Measurements from ENCODE around the gene GSG1L. TPM values are rescaled to one million over a fixed set of nuclear protein-coding genes. Genes with fewer than 3 reads are reported as not detected.

GSG1L gene
- total RNA-seq, 1 experiment from 2014 or later, result not detected

DNA sequence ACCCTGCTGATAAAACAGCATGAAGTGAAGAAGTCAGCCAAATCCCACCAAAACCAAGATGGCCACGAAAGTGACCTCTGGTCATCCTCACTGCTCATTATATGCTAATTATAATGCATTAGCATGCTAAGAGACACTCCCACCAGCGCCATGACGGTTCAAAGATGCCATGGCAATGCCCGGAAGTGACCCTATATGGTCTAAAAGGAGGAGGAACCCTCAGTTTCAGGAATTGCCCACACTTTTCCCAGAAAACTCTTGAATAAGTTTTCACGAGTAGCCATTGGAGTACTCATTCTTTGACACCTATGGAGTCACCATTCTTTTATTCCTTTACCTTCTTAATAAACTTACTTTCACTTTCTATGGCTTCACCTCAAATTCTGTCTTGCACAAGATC is 44.3 kb downstream of the GSG1L start:
- no peak for DNase-seq (ENCODE audit: low read depth)

DNA sequence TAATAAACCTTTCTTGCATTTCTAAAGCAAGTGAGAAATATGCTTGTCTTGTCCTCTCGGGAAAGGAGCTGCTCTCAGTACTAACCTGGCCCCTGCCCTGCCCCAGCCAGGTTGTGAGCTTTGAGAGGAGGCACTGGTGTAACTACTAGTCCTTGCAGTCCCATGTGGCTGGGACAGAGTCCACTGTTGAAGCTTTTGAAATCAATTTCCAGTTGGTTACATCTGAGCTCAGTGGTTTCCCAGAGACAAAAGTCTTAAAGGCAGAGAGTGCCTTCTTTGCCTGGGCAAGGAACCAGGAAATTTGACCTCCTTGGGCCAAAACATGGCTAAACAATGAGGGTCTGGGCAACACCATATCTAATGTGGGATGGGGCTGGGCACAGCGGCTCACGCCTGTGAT is 48.7 kb downstream of the GSG1L start:
- no peak for DNase-seq (ENCODE audit: low read depth)

DNA sequence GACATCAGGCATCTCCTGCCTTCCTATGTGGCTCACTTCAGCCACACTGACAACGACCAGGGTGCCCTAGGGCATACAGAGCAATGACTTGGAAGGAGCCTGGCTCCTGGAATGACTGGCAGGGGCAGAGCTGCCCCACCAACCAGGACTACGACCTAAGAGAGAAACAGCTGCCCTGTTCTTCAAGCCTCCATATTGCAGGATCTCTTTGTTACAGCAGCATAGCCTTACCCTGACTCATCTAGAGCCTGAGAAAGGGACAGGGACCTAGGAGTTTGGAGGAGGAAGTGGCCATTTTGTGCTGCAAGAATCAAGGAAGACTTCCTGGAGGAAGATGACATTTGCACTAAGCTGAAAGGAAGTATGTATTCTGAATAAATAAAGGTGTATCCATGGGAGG is 49.6 kb downstream of the GSG1L start:
- no peak for DNase-seq (ENCODE audit: low read depth)

DNA sequence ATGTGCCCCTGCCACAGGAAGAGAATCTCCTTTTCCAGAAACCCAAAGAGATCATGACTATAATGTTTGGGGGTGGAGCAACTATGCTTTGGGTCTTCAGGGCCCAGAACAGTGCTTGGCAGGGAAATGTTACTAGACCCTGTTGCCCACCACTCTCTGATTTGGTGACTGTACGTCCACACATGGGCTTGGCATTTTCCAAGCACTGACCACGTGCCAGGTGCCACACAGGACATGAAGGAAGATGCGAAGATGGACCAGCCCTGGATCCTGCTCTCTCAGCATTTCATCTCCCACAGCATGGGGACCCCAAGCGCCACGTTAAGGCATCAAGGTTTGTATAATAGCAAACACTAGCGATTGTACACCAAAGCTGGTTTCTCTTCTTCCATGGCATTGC is 50.1 kb downstream of the GSG1L start:
- DNase-seq (ENCODE audit: low read depth), result no peak

DNA sequence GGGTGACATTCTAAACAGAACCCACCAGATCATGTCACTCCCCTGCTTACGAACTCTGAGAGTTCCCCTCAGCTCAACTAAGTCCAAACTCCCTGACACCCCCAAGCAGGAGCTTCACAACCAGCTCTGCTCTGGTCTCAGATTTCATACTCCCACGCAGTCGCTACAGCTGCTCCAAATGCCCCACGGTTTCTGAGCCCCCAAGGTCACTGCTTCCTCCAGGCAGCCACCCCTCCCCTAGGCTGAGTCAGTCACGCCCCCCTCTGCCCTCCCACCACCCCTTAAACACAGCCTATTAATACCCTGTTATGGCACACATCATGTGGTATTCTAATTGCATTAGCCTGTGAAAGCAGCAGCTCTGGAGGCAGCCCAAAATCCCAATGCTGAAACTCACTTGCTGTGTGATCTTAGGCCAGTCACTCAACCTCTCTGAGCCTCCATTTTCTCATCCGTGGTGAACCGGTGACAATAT is 51.5 kb downstream of the GSG1L start:
- peak; percentile 30 for DNase-seq (ENCODE audit: low read depth)

DNA sequence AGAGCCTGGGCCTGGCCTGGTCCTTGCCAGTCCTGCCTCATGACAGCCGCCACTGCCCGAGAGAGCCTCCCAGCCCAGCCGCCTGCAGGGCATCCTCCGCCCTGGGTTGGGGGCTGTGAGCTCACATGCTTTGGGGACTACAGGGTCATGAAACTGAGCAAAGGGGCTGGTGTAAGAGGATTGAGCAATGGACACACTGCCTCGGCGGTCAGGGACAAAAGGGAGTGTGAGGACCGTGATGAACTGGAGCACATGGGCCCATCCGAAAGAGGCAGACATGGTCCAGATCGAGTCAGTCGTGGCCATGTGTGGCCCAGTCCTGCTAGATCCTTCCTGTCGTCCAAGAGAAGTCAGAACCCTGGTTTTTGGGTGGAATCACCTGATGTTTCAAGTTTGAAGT is 52.3 kb downstream of the GSG1L start:
- no peak for DNase-seq (ENCODE audit: low read depth)

DNA sequence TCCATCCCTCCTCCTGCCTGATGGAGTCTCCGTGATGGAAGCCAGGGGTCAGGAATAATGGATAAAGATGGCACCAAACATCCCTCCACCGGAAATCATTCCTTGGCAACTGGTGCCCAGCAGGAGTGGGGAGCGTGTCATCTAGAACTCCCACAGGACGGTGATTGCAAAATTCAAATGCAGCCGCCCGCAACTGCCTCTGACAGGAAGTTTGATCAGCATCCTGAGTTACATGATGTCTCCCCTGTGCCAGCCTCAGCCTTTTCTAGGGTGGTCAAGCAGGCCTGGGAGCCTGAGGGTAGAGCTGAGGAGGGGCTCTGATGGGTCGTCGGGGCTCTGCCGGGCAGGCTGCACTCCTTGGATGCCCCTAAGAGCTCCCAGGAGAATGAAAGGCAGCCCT is 52.8 kb downstream of the GSG1L start:
- peak; percentile 46 for DNase-seq (ENCODE audit: low read depth)

DNA sequence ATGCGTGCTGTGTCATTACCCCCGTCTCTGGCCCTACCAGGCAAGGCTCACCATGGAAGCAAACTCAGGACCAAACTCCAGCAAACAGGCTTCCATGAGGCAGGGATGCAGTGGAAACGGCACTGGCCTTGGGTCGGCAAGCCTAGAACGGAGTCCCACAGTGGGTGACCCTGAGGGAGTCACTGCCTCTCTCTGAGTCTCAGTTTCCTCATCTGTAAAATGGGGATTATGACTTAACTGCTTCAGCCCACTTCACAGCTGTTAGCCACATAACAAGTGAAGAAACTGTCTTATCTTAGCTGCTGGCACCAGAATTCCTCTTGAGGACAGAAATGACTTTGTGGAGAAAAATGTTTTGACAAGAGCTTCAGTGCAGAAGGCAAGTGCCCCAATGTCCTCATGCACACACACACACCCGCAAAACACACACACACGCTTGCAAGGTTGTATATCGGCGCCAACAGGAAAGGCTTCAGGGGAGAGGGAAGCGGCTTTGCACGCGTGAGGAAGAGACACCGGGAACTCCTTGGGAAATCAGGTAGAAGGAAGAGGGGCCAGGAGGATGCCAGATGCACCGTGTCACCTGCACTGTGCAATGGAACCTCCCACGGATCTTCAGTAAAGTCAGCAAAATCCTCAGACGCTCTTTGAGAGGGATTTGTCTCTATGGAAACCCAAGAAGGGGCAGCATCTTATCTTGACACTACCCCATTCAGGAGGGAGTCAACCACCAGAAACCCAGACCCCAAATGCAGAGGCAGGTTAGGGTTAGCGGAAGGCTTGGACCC is 53.7 kb downstream of the GSG1L start:
- DNase-seq (ENCODE audit: low read depth), result no peak

DNA sequence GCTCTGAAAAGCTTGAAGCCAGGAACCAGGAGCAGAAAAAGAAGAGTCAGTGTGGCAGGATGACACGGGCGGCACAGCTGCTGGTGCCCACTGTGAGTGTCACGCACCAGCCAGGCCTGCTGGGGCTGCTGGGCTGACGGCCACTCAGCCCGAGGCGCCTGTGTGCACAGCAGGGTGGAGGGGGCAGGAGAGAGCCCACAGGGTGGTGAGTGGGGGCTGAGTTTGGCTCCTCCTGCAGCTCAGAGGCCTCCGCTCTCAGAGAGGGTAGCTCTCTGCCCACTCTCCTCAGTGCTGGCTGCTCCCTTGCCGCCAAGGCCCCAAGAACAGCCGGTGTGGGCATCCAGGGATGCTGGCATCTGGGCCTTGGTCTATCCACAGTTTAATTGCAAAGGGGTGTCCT is 59.6 kb downstream of the GSG1L start:
- DNase-seq (ENCODE audit: low read depth), result no peak

DNA sequence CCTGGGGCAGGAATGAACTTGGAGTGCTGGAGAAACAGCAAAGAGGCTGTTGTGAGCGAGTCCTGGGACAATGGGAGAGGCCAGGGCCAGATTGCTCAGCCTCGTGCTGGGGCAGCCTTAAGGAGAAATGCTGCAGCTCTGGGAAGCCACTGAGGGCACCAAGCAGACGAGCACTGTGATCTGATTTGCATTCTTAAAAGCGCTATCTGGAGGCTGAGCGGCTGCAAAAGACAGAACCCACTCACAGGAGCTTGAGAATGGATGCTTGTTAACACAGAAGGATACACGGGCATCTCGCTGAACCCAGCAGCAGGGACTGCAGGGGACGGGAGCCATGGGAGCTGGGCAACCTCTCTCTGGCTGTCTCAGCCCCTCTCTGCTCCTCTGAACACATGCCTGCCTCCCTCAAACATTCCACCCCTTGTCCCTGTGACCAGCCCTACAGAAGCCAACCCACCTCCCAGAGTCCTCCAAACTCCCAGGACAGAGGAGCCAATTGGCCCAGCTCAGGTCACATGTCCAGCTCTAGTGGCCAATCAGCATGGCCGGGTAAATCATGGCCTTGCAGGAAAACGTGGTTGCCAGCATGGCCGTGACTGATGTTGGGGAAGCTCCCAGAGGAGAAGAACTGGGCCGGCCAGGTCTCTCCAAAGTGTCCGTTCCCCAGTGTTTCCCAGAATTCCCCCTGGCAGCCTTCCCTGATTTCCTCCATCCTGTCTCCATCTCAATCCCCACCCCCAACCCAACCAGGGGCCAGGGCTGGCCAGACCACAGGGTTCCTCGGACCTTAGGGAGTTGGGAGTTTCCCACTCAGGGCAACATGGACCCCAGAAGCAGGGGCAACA is 60.3 kb downstream of the GSG1L start:
- DNase-seq (ENCODE audit: low read depth), result no peak

DNA sequence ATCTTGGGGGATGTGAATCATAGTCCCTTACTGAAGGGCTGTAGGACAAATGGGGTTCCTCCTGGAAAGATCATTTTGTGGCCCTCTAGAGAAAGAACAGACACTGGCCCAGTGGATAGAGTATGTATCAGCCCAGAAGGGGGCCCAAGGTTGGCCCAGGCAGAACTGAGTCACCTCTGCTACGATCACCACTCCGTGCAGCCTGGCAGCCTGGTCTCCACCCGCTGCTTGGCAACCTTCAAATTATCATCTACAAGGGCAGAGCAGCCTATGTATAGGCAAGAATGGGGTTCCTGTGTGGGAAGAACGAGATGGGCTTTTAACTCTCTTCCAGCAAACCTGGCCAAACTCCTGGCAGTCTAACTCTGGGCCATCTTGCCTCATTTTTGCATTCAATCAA is 61.9 kb downstream of the GSG1L start:
- no peak for DNase-seq (ENCODE audit: low read depth)

DNA sequence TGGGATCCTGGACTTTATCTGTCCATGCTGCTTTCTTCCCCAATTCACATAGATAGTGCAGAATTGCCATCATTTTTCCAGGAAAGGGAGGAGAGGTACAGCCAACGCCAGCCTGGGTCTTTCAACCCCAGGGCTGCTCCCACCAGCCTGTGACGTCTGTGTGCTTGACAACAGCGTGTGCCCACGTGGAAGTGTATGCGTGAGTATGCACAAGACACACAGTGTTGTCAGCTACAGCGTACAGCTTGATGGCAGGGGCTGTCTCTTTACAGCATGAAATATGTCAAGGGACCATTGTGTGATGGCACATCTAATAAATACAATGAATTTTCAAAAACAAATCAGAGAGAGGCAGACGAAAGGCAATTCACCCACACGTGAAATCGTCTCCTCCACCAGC is 62.3 kb downstream of the GSG1L start:
- DNase-seq (ENCODE audit: low read depth), result no peak

DNA sequence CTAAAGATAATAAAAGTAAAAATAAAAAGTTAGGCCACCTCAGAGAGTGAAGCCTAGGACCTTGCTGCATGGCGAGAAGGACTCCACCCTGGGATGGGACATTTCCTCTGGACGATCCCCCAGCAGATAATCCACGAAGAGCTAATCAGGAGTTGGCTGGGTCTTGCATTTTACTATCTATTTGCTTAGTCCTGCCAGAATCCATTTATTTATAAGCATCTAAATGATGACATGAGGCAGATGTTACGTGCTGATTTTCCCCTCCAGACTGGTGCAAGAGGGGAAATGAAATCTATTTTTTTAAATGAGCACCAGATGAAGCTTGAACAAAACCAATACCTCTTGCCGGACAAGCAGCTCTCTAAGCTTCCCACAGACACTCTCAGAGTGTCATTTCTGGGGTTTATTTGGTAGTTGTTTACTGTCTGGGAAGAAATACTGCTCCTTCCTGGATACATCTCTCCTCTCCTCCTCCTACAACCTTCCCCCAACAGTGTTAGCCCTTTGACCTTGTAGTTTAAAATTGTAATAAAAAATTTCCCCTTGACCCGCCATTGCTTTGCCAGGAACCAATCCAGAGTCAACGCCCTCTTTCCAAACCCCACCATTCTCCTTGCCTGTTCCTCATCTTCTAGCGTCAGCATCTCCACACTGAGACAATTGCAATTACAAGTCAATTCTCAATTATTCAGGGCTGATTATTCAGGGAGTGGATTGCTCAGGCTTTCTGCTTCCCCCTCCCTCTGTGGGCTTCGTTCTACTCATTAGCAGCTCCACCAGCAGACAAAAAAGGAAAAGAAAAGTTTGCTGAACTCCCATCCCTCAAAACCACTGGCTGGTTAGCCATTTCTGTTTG is 63.0 kb downstream of the GSG1L start:
- DNase-seq (ENCODE audit: low read depth), result no peak

DNA sequence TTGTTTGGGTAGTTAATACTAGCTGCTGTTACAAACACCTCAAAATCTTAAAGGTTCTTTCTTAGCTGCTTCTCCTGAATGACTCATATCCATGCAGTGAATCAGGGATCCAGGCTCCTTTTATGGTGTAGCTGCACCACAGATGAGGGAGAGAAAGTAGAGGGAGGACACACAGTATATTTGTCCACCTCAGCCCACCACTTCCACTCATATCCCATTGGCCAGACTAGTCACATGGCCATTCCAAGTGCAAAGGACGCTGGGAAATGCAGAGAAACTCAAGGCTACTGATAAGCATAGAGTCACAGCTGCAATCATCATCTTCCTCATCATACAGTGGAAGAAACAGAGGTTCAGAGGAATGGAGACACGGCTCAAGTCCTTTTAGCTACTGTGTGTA is 63.8 kb downstream of the GSG1L start:
- DNase-seq (ENCODE audit: low read depth), result peak; percentile 32

DNA sequence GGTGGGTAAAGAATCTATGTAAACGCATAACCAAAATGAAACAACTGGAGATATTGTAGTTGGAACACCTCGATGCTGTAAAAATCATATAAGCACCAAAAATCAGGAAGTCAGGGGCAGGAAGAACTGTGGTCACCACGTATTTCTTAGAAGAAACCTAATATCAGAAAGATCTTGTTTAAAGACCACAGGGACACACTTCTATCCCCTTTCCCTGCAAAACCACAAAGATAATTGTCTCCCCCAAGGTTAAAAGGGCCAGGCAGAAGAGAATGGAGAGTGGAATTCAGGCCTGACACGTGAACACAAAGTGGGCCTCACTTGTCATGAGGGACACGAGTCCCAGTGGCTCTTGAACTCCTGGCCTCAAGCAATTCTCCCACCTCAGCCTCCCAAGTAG is 68.1 kb downstream of the GSG1L start:
- no peak for DNase-seq (ENCODE audit: low read depth)

DNA sequence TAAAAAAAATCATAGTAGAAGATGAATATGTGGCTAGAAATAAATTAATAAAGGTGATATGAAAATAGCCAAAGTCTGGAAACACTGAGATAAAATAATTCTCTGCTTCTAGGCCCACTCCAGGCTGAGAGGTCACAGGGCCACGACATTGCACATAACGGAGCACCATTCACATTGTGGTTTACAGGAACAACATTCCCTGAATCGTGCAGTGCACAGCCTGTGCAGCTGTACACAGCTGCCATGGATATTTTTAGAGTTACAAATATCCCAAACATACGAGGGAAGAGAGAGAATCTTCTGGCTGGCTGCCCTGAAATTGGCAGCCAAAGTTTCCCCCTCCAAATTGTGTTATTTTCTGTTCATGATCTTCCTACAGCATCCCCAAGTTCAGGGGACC is 68.8 kb downstream of the GSG1L start:
- no peak for DNase-seq (ENCODE audit: low read depth)

DNA sequence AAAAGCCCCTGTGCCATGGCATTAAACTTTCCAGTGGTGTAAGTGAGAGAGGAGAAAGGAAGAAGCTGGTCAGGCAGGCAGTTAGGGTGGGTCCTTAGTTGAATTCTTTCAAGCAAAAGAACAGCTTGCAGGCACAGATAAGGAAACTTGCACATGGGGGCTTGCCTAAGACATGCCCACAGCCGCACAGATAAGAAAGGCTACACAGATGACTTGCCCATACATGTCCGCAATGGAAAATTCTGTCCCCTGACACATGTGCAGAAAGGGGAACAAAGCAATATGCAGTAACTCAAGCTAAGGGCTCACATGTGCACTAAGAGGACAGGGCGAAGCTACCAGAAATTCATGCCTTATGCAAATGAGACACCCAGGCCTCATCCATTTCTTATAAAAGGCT is 69.9 kb downstream of the GSG1L start:
- DNase-seq (ENCODE audit: low read depth), result no peak

DNA sequence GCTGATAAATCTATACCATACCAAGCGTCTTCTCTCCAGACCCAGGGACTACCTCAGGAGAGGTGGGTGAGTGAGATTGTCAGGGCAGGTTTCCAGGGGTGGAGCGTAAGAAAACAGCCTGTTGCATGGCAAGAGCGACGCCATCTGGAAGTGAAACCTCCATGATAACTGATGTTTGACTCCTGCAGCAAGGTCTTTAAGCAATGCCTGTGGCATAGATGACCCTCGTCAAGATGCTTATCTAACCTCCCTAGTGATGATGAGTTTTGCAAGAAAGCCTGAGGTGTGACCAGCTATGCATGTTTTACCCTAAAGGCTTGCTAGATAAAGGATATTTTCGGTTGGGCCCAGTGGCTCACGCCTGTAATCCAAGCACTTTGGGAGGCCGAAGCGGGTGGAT is 71.6 kb downstream of the GSG1L start:
- DNase-seq (ENCODE audit: low read depth), result no peak

DNA sequence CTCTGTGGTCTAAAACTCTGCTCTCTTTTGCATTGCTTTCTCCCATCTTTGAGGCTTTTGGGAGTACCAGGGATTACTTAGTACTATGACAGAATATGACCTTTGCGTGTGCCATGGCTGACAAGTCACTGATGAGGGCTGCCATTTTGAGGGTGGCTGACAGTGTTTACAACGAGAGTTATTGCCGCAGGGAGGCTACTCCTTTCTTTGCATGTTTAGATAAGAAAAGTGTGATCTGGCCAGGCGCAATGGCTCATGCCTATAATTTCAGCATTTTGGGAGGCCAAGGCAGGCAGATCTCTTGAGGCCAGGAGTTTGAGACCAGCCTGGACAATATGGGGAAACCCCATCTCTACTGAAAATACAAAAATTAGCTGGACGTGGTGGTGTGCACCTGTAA is 77.5 kb downstream of the GSG1L start:
- DNase-seq (ENCODE audit: low read depth), result no peak

DNA sequence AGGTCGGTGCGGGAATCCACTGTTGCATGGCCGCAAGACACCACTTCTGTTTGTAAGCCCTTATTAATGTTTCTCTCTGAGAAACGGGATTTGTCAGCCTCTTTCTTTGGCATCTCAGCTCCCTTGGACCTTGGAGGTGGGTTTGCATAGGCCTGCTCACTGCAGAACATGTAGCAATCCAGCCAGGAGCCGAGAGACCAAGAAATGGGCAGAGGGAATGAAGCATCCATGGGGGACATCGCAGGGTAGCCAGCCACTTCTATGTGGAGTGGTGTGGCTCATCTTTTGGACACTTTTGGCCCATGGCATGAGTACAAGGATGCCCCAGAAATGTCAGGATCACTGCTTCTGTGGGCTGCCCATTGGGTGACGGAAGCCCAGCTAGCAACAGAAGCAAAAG is 79.4 kb downstream of the GSG1L start:
- no peak for DNase-seq (ENCODE audit: low read depth)

DNA sequence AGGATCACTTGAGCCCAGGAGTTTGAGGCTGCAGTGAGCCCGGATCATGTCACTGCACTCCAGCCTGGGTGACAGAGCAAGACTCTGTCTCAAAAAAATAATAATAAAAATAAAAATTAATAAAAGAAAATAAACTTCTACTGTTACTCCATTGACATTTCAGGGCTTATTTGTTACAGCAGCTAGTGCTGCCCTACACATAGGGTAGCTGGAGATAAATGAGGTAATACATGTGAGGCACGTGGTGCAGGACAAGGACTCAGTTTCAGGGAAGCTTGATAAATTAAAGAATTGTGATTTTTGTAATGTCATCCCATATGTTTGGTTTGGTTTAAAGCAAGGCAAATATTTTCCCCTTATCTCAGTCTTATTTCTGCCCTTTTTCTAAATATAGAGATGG is 80.3 kb downstream of the GSG1L start:
- DNase-seq (ENCODE audit: low read depth), result no peak

DNA sequence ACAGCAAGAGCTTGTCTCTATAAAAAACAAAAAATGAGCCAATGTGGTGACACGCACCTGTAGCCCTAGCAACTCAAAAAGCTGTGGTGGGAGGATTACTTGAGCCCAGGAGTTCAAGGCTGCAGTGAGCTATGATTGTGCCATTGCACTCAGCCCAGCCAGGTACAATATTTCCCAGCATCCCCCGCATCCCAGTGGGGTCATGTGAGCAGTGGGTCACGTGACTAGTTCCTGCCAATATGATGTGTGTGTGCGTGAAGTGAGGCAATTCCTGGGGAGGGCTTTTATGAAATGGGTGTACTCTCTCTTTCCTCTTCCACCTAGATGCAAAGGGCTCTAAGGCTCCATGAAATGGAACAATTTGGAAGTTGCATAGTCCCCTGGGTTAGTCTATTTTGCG is 81.3 kb downstream of the GSG1L start:
- no peak for DNase-seq (ENCODE audit: low read depth)

Measured in LHCN-M2 (cell line).